Inferior parietal cortex (tissue), 1 donor: ENCODE results near the gene CD6.

Experiments
- DNase-seq: peaks from one replicate; pipeline ENCODE4 v3.0.0-alpha.2; 2016; ENCODE audit errors: extremely low spot score

Gene CD6

GRCh38 chr11:61010466-61011228 is 39.2 kb downstream of the CD6 start:
- no peak for DNase-seq

GRCh38 chr11:61011229-61011870 is 39.9 kb downstream of the CD6 start:
- no peak for DNase-seq

- DNase-seq: no peak
These were observed 40.7 kb downstream of the CD6 start for GRCh38 chr11:61011950-61012736.

- DNase-seq: no peak
These were observed 41.3 kb downstream of the CD6 start for GRCh38 chr11:61012737-61013215.

DNA sequence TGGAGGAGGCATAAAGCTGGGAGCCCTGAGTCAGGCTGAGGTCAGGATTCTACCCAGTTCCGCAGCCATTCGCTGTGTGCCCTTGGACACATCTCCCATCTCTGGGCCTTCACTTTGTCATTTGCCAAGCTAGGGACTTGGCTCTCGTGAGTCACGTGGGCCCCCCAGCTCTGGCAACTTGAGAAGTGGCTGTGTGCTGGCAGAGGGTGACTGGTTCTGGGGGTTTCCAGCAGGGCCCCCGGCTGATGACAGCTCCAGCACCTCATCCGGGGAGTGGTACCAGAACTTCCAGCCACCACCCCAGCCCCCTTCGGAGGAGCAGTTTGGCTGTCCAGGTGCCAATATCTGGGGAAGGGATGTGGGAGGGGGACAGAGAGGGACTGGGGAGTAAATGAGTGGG is 46.6 kb downstream of the CD6 start:
- no peak for DNase-seq

- no peak for DNase-seq
These were observed 47.8 kb downstream of the CD6 start for GRCh38 chr11:61019037-61019831.

GRCh38 chr11:61019832-61020405 is 48.4 kb downstream of the CD6 start:
- no peak for DNase-seq

- DNase-seq: no peak
These were observed 49.2 kb downstream of the CD6 start for GRCh38 chr11:61020551-61021235.

- no peak for DNase-seq
These were observed 50.3 kb downstream of the CD6 start for GRCh38 chr11:61021661-61022212.

GRCh38 chr11:61022311-61023085 is 51.0 kb downstream of the CD6 start:
- no peak for DNase-seq

DNA sequence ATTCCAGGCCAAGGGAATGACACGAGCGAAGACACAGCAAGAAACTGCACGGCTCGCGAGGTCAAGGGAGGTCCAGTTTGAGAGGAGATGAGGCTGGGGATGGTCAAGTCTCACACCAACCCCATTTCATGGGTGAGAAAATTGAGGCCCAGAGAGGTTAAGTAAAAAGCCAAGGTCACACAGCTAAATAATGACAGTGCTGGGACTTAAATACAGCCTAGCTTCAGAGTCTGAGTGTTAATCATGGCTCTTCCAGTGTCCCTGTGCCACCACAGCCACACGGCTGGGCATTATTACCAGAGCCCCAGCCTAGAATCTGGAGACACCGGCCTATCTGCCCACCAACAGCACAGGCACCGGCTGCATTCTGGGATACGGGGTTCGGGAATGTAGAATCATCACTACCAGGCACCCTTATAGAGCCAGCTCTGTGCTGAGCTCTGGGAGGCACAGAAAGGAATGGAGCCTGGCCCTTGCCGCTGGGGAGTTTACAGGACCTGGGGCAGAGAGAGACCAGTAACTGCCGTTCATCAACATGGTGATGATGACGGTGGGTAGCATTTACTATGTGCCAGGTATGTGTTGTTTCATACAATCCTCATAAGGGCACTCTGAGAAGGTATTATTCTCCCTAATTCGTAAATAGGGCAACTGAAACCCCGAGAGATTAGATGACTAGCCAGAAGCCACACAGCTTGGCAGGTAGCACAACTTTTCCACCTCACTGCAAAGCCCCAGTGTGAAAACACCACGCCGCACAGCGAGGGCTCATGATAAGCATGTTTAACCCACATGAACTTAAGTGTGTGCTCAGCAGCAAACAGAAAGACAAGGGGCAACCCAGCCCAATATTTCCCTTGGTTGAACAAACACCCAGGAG is 51.8 kb downstream of the CD6 start:
- DNase-seq: no peak

GRCh38 chr11:61023966-61024295 is 52.5 kb downstream of the CD6 start:
- no peak for DNase-seq

- DNase-seq: no peak
These were observed 53.7 kb downstream of the CD6 start for GRCh38 chr11:61024938-61025820.

GRCh38 chr11:61025821-61026120 is 54.3 kb downstream of the CD6 start:
- DNase-seq: no peak

DNA sequence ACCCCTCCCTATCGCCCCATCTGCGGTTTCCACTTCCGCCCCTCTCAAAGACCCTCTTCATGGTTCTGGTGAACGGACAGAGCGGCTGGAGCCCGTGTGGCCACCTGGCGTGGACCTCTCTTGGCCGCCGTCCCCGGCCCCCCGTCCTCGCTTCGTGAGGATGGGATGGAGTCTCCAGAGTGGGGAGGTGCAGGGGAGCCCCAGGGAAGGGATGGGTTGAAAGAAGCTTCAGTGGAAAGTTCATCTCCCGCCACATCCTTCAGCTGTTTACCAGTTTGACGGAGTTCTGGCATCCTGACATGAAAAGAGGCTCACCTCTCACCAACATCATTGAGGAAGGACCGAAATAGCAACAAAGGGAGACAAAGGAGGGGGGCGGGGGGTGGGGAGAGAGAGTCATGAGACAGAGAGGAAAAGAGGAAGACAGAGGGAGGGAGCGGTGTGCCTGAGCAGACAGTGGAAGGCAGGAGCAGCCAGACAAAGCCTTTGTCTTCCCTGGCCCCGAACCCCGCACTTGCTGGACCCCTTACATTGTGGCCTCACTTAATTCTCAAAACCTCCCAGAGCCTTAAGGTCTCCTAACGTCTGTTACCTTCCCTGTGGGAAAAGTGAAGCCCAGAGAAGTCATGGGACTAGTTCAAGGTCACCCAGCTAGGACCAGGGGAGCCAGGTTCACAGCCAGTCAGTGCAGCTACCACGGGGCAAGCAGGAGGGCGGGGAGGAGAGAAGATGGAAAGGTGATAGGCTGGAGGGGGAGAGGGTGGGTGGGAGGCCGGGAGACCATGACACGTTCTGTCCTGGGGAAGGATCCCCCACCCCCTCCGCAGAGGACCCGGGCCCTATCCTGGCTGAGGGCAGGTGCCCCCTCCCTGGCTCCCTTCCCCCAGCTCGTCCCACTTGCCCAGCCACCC is 54.9 kb downstream of the CD6 start:
- no peak for DNase-seq

- no peak for DNase-seq
These were observed 55.8 kb downstream of the CD6 start for GRCh38 chr11:61027141-61027840.
